SK-MEL-5 (cell line): Measurements from ENCODE around the gene CENPU. TPM values are rescaled to one million over a fixed set of nuclear protein-coding genes. Genes with fewer than 3 reads are reported as not detected.

Experiments
- total RNA-seq: library from RNA; depleted of rRNA; stranded (reverse); fragments of >200 nt; shearing (Covaris generic); gene quantifications from 2 replicates; pipeline ENCODE4 v1.2.3, GENCODE V29; 2014; rRNA removed

CENPU gene
- total RNA-seq, 1 experiment from 2014 or later = 70.7 TPM

Other genes with a start within 250 kb of the CENPU start
- 33.1 and 38.4 TPM in 2 replicates for gene CASP3, start 84.6 kb downstream of the CENPU start, total RNA-seq
- 17.6 and 20.1 TPM in 2 replicates for gene PRIMPOL, start 84.4 kb downstream of the CENPU start, total RNA-seq
- 123 and 126 TPM in 2 replicates for gene ACSL1, start 91.9 kb upstream of the CENPU start, total RNA-seq